SIG-M5 treated with dmso at 0.1 percent for 504 hours (cell line): Measurements from ENCODE around the gene PLPP1.
"Not testable (repeated sequence)": the region's sequence is repeated elsewhere in the genome, so short reads cannot be mapped to it uniquely, and the experiment has no call there.

Experiments
- DNase-seq: peaks from one replicate; lab custom pipeline; 2025; ENCODE audit not compliant: unreplicated experiment; lab: John Stamatoyannopoulos, UW

Gene PLPP1

DNA sequence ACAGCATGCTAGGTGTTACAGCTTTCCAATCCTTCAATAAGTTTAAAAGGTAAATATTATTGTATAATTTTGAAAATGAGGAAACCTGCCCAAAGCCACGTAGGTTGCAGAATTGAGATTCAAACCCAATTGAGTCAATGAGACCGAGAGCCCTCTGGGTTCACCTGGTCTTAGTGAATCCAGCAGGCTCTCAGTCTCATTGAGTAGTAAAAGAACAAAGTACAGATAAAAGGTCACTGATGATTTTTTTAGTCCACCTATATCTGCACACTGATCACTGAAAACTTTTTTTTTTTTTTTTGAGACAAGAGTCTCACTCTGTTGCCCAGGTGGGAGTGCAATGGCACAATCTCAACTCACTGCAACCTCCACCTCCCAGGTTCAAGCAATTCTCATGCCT lies 27.2 kb downstream of the PLPP1 start:
- no peak for DNase-seq

DNA sequence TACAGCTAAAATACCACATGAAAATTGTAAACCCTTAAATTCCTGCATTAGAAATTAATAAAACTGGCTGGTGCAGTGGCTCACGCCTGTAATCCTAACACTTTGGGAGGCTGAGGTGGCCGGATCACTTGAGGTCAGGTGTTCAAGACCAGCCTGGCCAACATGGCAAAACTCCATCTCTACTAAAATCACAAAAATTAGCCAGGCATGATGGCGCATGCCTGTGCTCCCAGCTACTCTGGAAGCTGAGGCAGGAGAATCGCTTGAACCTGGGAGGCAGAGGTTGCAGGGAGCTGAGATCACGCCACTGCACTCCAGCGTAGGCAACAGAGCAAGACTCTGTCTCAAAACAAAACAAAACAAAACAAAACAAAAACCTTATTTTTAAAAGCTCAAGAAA lies 29.1 kb downstream of the PLPP1 start:
- not testable (repeated sequence) for DNase-seq

GRCh38 chr5:55503917-55504316 lies 30.8 kb downstream of the PLPP1 start:
- not testable (repeated sequence) for DNase-seq

DNA sequence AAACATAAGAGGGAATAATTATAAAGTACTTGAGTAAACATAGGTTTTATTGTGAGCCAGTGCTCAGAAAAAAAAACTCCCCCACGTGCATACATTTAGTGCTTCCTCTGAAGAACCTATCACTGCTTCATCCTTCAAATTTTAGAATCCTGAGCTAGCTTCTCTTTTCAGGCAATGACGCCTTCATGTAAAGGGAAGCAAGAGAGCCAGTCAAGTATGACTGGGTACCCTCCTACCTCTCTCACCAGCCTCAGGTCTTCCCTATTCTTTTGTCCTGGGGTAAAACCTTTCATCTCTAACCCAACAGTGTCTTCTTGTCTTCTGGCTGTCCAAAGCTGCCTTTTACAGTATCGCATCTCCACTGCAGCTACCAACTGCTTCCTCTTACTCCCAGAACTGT lies 32.0 kb downstream of the PLPP1 start:
- no peak for DNase-seq

DNA sequence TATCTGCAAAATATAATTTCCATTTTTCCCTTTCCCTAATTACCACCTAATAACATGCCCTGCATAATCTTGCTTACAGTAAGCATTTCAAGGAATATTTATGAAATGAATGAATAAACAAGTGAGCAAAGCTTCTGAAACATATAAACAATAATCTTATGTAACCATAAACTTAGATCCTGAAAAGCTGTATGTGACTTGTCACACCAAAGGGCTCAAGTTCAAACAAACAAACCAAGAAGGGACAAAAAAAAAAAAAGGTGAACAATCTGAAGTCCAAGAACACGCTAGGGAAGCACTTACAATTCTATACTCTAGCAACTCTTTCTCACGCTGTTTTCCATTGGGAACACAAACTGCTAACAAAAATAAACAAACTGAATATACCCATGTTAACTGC lies 36.3 kb downstream of the PLPP1 start:
- DNase-seq, result no peak

- DNase-seq, result no peak
Observed at GRCh38 chr5:55497712-55498111, 37.1 kb downstream of the PLPP1 start.

DNA sequence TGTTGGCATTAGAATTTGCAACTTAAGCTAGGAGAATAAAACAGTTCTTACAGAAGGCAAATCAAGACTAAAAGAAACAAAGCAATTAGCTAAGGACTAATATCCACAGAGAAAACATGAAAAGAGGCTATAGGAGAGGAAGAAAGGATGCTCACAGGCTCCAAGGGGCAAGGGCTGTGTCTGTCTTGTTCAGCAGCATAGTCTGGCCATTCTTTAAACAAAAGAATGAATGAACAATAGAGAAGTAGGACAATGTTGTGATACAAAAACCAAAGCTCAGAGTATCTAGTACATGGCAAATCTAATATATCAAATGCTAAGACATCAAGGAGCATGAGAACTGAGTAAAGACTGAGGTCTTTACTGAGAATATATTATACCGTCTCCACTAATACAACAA lies 39.5 kb downstream of the PLPP1 start:
- DNase-seq, result no peak

GRCh38 chr5:55492449-55492848 lies 42.3 kb downstream of the PLPP1 start:
- no peak for DNase-seq

GRCh38 chr5:55485073-55485472 lies 49.7 kb downstream of the PLPP1 start:
- DNase-seq, result no peak

- DNase-seq, result no peak
Observed at GRCh38 chr5:55484531-55484930, 50.2 kb downstream of the PLPP1 start.

DNA sequence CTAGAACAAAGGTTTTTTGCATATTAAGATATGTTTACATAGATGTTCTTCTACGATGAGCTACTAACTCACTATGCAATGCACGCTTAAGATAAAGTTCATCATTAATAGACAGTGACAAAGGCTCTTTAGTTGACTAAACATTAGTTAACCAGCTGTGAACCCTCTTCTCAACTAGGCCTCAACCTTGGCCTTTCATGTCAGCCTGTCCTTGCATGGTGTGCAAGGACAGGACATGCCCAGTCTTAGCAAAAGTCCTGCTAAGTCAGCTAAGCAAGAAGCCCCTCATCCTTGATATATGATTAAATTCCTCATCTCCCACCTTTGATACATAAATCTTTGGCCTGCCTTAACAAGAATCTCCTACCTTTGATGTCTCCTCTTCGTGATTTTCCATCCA lies 50.9 kb downstream of the PLPP1 start:
- no peak for DNase-seq

DNA sequence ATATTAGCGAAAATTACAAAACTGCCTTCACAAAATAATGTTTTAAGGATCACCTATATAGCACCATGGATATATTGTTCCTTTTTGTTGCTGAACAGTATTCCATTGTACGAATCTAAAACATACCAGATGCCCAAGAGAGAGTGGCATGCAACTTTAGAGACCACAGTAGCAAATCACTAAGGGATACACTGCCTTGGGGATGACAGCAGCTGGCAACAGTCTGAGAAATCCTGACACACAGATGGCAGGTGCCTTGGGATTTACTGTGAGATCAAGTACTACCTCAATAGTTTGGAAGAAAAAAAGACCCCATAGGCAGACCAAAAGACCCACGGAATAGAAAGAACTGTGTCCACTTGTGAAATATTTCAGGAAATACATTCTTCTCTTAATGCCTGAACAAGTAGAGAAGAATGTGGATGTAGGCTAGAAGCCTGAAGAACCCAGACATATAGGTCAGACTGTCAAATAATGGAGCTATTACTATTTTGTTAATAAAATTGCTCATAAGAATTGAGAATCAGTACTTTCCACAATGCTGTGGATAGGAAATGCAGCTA lies 53.4 kb downstream of the PLPP1 start:
- no peak for DNase-seq

DNA sequence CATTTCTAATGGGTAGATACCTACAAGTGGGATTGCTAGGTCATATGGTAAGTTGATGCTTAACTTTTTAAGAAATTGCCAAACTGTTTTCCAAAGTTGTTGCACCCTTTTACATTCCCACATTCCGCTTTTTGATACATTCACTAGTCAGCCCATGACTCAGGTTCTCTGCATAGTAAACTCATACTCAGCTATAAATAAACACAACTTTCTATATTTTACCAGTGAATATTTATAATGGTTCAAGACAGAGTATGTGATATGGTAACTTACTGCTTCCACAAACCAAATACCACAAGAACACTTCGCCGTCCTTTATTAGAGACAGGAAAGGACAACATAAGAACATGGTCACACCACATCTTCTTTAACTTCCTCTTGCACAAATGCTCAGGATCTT lies 54.0 kb downstream of the PLPP1 start:
- DNase-seq, result no peak

- no peak for DNase-seq
Observed at GRCh38 chr5:55472642-55473041, 62.1 kb downstream of the PLPP1 start.

DNA sequence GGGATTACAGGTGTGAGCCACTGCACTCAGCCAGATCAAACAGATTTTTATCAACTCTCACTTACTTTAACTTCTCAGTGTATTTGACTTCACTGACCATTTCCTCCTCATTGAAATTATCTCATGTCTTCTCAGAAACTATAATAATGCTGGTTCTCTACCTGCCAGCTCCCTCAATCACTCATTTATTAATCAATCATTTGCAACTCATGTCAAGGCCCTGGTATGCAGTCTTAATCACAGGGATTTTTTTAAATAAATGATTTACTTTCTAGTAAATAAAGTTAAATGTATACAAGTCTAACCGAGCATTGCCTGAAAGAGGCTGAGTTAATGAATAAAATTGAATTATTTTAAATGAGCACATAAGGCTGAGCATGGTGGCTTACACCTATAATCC lies 63.3 kb downstream of the PLPP1 start:
- DNase-seq, result no peak

GRCh38 chr5:55470282-55470681 lies 64.5 kb downstream of the PLPP1 start:
- DNase-seq, result no peak

DNA sequence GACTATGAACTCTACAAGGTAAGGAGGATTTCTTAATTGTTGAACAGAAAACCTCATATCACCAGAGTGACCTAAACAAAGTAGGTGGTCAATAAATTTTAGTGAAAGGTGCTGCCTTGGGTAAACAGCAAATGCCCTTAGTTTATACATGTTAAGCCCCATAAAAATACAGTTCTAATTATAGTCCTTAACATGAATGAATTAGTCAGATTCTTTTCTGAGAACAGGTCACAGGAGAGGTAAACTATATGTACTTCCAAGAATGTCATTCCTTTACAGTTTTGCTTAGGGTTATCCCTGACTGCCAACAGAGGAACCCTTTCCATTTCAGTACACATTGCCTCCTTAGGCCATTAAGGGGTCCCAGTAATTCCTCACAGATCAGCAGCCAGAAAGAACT lies 64.9 kb downstream of the PLPP1 start:
- DNase-seq, result no peak

- no peak for DNase-seq
Observed at GRCh38 chr5:55467862-55468551, 66.8 kb downstream of the PLPP1 start.

- DNase-seq, result no peak
Observed at GRCh38 chr5:55463613-55464012, 71.2 kb downstream of the PLPP1 start.

DNA sequence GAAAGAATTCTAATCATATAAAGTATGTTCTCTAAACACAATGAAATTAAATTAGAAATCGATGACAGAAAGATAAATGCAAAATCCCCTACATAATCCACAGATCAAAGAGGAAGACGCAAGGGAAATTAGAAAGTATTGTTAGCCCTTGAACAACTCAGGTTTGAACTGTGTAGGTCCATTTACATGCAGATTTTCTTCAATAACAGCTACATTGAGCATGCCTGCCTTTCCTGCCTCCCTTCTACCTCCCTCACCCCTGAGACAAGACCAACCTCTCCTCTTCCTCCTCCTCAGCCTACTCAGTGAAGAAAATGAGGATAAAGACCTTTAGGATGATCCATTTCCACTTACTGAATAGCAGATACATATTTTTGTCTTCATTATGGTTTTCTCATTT lies 75.2 kb downstream of the PLPP1 start:
- DNase-seq, result no peak

- DNase-seq, result no peak
Observed at GRCh38 chr5:55456216-55456895, 78.4 kb downstream of the PLPP1 start.

- no peak for DNase-seq
Observed at GRCh38 chr5:55454282-55454681, 80.5 kb downstream of the PLPP1 start.

- DNase-seq, result no peak
Observed at GRCh38 chr5:55453211-55453610, 81.6 kb downstream of the PLPP1 start.
